Left renal cortex interstitium (tissue), 4 donors: ENCODE data around the gene NRN1. TPM values are rescaled to one million over a fixed set of nuclear protein-coding genes. Genes with fewer than 3 reads are reported as not detected.
"Not testable (repeated sequence)": the region's sequence is repeated elsewhere in the genome, so short reads cannot be mapped to it uniquely, and the experiment has no call there.

Experiments used
- DNase-seq, 4 donors: peaks; one replicate each; pipeline ENCODE4 v3.0.0-alpha.2; 2013; ENCODE audit warnings: low read depth in 4 of 4, low spot score in 2 of 4, missing footprints in 1 of 4
- polyA plus RNA-seq, 4 donors: library from polyadenylated mRNA; unstranded; fragments of 120-200 nt; gene quantifications; one replicate each; pipeline ENCODE4 v1.2.1, GENCODE V29; 2013; ENCODE audit not compliant: insufficient read length in 4 of 4

Gene NRN1
- polyA plus RNA-seq = 1 to 10 TPM; 3.5 to 9.9 (median 6.3) TPM

- DNase-seq = no peak
These were observed at the start of gene NRN1 for GRCh38 chr6:6006428-6007365. Gene NRN1 (minus strand): TSS chr6:6006925. CDS start chr6:6006749, 176 bp downstream.

DNA sequence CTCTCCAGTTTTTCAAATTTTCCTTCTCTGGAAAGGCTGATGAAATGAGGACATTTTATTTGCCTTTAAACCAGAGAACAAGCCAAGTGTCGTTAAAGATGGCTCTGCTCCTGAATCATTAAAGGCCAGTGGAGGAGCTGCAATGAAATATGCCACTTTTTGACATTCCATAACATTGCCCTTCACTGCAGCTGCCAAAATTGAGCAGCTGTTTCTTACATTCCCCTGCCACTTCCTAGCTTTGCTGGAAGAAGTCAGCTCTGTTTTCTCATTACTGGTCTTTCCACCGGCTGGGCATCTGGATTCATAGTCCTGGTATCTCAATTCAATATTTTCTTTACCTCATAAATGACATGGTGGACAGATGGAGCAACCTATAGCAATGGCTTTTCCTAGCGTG, 45.5 kb upstream of the NRN1 start:
- no peak for DNase-seq

- DNase-seq = no peak
These were observed 40.0 kb upstream of the NRN1 start for GRCh38 chr6:6046716-6047115.

DNA sequence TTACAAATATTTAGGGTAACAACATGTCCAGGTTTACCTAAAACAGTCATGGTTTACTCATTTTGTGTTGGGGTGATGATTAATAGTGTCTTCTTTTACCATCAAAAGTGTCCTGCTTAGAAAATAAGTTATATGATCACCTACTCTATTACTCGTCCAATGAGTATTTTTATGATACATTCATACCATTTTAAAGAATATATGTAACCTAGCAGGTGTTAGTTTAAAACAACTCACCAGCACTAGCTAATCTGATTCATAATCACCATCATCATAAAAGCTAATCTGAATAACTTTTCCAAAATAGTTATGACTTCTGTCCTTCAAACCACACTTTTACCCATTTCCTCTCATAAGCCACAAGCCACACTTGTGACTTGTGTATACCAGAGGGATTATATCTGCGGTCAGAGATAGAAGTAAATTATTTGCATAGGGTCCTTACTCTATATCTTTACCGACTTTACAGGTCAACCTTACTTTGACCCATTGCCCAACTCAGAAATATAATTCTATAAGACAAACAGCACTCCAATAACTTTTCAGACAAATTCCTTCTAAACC, 33.3 kb upstream of the NRN1 start:
- no peak for DNase-seq

GRCh38 chr6:6037179-6037578, 30.5 kb upstream of the NRN1 start:
- no peak for DNase-seq

DNA sequence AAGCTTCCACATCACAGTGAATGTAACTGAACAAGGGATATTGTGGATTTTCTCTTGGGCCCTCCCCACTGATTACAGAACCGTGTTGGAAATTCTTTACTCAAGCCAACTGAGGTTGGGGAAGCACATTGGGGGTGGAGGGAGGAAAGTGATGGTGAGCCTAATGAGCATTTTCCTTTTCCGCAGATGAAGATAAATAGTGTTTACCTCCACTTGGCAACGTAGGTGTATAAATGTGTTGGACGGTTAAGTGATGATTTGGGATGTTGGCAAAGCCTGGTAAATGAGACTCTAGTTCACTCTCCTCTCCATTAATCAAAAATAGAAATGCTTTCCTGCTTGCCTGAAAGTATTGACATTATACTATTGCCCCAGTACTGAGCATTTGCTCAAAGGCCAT, 27.1 kb upstream of the NRN1 start:
- no peak for DNase-seq

DNA sequence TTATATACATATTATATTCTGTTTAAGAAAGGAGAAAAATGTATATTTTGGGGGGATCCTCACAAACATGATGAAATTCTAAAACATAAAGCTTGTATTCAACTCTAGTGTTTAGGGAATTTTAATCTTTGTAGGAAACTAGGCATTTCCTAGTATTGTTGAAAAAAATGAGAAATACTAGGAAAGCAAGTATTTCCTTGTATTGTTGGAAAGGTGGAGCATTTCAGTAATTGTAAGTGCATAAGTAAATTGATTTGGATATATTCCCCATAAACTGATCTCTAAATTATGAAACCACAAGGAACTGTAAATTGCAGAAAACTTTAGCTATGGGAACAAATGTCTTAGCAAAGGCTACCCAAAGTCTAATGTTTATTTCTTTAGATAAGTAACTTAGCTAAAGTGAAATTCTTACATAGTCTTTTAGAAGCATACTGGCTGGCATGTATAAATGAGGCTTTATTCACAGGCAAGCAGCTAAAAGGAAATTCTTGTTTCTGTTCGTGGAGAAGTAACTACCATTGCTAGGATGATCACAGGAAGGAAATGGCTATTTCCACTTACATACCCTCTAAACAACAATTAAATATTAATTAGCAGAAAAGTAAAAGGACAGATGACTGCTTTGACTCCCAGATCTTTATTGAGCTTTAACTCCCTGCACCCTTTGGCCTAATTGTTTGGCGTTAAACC, 19.9 kb upstream of the NRN1 start:
- DNase-seq = no peak

DNA sequence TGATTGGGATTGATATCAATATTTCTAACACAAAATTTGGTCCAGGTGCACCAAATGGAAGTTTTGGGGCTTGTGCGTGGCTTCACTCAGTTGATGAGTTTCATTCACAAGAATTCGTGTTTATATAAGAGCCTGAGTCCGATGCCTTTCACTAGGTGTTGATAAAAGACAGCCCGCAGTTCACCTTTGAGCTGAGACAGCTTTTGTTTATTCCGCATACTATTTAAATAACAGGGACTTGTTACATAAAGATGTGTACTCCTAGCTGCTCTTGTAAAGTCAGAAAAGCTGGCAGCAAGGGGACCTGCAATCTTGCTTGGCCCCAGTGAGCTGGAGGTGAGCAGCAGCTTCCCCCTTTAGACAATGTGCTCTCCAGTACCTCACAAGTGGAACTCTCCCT, 19.0 kb upstream of the NRN1 start:
- DNase-seq = no peak

DNA sequence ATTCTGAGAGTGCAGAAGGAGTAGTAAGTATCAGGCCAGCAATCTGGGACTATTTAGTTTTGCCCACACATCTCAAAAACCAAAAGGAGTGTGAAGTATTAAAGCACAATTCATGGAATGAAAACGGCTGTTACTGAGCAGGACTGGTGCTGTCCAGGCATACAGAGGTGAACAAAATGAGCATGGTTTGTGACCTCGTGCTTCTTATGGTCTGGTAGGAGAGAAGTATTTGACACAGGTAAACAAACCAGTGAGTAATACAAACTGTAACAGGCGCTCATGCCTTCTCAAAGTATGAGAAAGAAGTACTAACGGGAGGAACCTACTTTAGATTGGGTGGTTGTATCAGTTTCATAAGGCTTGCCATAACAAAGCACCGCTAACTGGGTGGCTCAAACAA, 17.5 kb upstream of the NRN1 start:
- DNase-seq = no peak

DNA sequence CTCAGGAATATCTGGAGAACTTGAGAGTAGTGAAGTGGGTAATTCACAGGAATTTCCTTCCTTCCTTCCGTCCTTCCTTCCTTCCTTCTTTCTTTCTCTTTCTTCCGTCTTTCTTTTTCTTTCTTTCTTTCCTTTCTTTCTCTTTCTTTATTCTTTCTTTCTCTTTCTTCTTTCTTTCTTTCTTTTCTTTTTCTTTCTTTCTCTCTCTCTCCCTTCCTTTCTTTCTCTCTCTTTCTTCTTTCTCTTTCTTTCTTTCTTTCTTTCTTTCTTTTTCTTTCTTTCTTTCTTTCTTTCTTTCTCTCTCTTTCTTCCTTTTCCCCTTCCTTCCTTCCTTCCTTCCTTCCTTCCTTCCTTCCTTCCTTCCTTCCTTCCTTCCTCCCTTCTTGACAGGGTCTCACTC, 16.1 kb upstream of the NRN1 start:
- DNase-seq = not testable (repeated sequence)

DNA sequence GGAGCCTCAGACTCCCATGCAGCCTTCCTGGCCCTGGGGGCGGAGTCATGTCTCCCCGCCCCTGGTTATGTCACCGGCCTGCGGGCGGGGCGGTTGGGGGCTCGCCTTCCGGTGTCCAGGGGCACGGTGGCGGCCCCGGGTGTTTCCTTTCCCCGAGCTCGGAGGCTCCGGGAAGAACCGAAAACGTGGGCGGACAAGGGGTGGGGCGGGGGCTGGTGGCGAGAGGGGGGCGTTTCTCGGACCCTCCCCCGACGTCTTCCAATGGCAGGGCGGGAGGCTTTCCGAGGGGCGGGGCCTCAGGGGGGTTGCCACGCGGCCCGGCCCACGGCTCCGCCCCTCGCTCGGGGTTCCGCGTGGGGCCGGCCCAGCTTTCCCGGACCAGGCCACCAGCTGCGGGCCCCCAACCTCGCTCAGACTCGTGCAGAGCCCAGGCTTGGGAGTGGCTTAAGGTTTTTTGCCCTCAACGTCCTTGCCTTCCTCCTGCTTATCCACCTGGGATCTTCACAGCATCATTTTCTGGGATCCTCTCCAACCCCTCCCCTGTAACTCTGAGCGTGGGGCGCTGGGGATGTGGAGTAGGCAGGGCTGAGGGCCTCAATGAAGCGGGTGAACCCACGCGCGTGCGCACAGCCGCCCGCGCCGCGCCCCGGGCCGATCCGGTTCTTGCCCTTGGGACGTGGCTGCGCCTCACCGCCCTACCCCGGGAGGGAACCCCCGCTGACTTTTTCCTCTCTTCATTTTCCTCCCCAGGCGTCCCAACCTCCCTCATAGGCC, 2.1 kb upstream of the NRN1 start:
- DNase-seq = no peak

GRCh38 chr6:6008089-6008647, 1.4 kb upstream of the NRN1 start:
- no peak for DNase-seq

GRCh38 chr6:6007366-6008088, 802 bp upstream of the NRN1 start:
- no peak for DNase-seq

GRCh38 chr6:6006006-6006427, 708 bp downstream of the NRN1 start:
- no peak for DNase-seq

DNA sequence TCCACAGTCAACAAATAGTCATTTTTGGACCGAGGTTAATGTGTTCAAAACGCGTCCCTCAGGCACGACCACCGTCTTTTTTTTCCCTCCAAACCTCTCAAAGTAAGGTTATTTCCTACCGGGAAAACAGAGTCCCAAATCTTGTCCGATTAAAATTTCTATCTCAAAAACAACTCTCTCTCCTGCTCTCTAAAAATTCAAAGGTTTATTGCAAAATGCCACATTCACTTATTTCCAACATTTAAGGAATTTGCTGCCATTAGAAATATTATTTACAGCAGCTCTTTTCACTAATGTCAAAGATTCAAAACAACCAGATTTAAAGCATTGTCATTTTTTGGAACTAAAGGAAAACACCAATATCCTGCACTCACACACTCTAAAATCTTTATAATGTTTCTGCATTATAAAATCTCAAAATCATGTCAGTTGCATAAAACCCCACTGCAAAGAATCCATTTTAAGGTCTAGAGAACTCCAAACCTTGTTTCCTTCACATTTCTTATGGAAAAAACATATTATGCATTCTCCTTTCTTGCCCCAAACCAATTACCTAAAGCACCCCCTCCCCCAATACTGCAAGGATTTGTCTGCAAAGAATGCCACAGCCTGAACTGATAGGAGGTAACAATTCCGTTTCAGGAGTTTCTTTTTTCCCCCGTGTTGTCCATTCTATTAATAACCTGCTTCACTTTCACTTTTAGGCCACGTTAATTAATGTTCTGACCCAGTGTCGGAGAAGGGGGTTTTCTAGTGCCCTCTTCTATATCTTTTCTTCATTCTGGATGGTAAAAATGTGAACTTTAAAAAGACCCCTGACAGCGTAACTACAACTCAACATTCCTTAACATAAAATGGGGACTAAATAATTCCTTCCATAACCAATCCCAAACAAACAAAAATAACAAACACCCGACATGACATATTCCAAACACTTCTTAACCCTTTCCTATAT, 1.4 kb downstream of the NRN1 start:
- DNase-seq = no peak

DNA sequence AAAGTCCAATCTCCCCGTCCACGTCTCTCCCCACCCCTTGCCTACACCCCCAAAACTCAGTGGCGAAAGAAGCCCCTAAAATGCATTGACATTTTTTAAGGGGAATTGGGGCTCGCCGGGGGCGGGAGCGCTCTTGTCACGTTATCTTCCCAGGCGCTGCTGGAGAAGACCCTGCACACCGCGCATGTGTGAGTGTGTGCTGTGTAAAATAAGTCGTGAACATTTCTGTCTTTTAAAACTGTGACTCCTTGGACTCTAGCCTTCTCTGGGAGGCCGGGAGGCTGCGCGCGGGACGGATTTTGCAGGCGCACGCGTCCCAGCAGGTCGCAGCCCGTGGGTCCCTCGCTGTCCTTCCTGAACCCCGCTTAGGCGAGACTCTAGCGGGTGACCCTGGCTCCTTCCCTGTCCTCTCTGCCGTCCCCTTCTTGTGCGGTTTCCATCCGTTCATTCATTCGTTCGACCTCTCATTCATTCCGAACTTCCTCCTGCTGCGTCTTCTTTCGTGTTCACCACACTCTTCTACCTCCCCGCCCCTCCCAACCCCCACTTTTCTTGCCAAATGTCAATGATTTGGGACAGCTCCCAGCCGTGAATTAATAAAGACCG, 2.2 kb downstream of the NRN1 start:
- no peak for DNase-seq

- DNase-seq = peak in 1 of 4 donors; percentile 83
These were observed 2.9 kb downstream of the NRN1 start for GRCh38 chr6:6003621-6004366.
